CD4-positive, alpha-beta T cell (primary cell): ENCODE results near the gene IFT172. TPM values are rescaled to one million over a fixed set of nuclear protein-coding genes. Genes with fewer than 3 reads are reported as not detected.
A peak's percentile ranks its signal among the peaks of the same experiment; 100 is the strongest.

ENCODE experiments used
- ATAC-seq: fragments of 200-7000 bp; cut with Tn5 transposase; one replicate; pipeline ENCODE4 v1.10.0; 2022; ENCODE audit warnings: mild to moderate bottlenecking; ENCODE audit not compliant: poor library complexity
- CTCF ChIA-PET: fragments of 350-600 bp; sonication (Branson Sonifier 250); formaldehyde crosslinking; loops from one replicate; lab custom pipeline; 2021; ENCODE audit warnings: antibody characterized with exemption, inconsistent platforms; lab: Charles Lee
- POLR2A ChIA-PET: fragments of 350-600 bp; sonication (Branson Sonifier 250); formaldehyde crosslinking; loops from one replicate; lab custom pipeline; 2021; ENCODE audit warnings: antibody characterized with exemption, inconsistent platforms; lab: Charles Lee
- DNase-seq, 14 experiments: peaks; one replicate each; pipeline ENCODE4 v3.0.0-alpha.2; 2013 to 2020; ENCODE audit warnings: mixed read lengths in 2 of 14
- H3K27ac ChIP-seq, 2 donors: one replicate each; pipeline versions ENCODE4 v1.5.1 to v1.7.0; 2013; ENCODE audit warnings: low read length in 2 of 2, low read depth in 1 of 2, mild to moderate bottlenecking in 1 of 2
- H3K27me3 ChIP-seq, 2 experiments: 1 replicate in 1 of 2; 2 replicates in 1 of 2; pipeline versions ENCODE4 v1.6.1 to v1.7.0; 2013; ENCODE audit warnings: low read length in 2 of 2, control low read depth in 1 of 2, mild to moderate bottlenecking in 1 of 2, moderate library complexity in 1 of 2; ENCODE audit not compliant: insufficient read depth in 2 of 2, control insufficient read depth in 1 of 2
- H3K36me3 ChIP-seq: one replicate; pipeline ENCODE4 v1.6.1; 2013; ENCODE audit warnings: low read length, control low read depth; ENCODE audit not compliant: insufficient read depth
- H3K4me1 ChIP-seq: one replicate; pipeline ENCODE4 v1.6.1; 2013; ENCODE audit warnings: low read length, control low read depth; ENCODE audit not compliant: insufficient read depth
- H3K4me3 ChIP-seq: one replicate; pipeline ENCODE4 v1.5.1; 2013; ENCODE audit warnings: mild to moderate bottlenecking, low read length, moderate library complexity
- H3K9me3 ChIP-seq, 2 experiments: 1 replicate in 1 of 2; 2 replicates in 1 of 2; pipeline versions ENCODE4 v1.6.1 to v1.7.0; 2013; ENCODE audit warnings: low read length in 2 of 2, mild to moderate bottlenecking in 2 of 2, control low read depth in 1 of 2, moderate library complexity in 1 of 2; ENCODE audit not compliant: control insufficient read depth in 1 of 2, insufficient read depth in 1 of 2
- H3K27ac Mint-ChIP-seq: one replicate; pipeline ENCODE4 v1.8.0; 2020; ENCODE audit warnings: mixed read lengths
- H3K27me3 Mint-ChIP-seq: one replicate; pipeline ENCODE4 v1.8.0; 2021; ENCODE audit warnings: mixed read lengths
- H3K36me3 Mint-ChIP-seq: one replicate; pipeline ENCODE4 v1.8.0; 2021; ENCODE audit warnings: low read depth, mixed read lengths
- H3K4me1 Mint-ChIP-seq: one replicate; pipeline ENCODE4 v1.8.0; 2021; ENCODE audit warnings: low read depth, mixed read lengths
- H3K4me3 Mint-ChIP-seq: one replicate; pipeline ENCODE4 v1.8.0; 2020; ENCODE audit warnings: mild to moderate bottlenecking, mixed read lengths
- H3K9me3 Mint-ChIP-seq: one replicate; pipeline ENCODE4 v1.8.0; 2020; ENCODE audit warnings: mixed read lengths
- intact Hi-C, 2 experiments: fragments of 100-400 bp; cut with DNase I in 1 of 2; cut with micrococcal nuclease in 1 of 2; formaldehyde crosslinking; loops; one replicate each; pipeline versions ENCODE4 v1.15.1 to v1.9.0; 2023 to 2025; cut with DNase I, micrococcal nuclease
- total RNA-seq, 174 experiments: library from RNA in 2 of 174; stranded (reverse) in 2 of 174; gene quantifications; one replicate each; pipeline ENCODE4 v1.2.3 and lab custom pipeline; 2021 to 2026
- TF ChIP-seq, protein P1 (sequence below): fragments of 200-600 bp; IDR thresholded peaks from one replicate; pipeline ENCODE4 v1.8.0; 2022; ENCODE audit warnings: antibody characterized with exemption, mild to moderate bottlenecking

IFT172 gene
- total RNA-seq, 2 experiments from 2014 or later = 13.3 to 14.4 TPM

DNA sequence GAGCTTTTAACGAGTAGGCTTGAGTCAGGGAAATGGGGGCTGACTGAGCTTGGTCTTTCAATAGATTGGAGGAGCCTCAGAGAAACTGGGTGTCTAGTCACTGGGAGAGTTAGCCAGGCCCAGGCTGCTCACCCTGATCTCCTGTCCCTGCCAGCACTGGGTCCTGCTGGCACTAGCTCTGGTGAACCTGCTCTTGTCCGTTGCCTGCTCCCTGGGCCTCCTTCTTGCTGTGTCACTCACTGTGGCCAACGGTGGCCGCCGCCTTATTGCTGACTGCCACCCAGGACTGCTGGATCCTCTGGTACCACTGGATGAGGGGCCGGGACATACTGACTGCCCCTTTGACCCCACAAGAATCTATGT is 46.6 kb downstream of the IFT172 start:
- DNase-seq (peak in 1 of 14 experiments; percentile 11), ATAC-seq (no peak)
- no peaks in the 10 kb centered on the region for H3K9me3 ChIP-seq
- no peak overlapping the region for H3K4me3 ChIP-seq
- intact Hi-C loops = loop anchor here (1.0 to 5.0 kb wide), 3 partner anchors 44 to 184 kb away; partner anchors contain the start of genes IFT172 (in 2 of the 2), CCDC121 (in 1 of the 2) and GPN1 (in 1 of the 2)
- TF ChIP-seq, protein P1, sequence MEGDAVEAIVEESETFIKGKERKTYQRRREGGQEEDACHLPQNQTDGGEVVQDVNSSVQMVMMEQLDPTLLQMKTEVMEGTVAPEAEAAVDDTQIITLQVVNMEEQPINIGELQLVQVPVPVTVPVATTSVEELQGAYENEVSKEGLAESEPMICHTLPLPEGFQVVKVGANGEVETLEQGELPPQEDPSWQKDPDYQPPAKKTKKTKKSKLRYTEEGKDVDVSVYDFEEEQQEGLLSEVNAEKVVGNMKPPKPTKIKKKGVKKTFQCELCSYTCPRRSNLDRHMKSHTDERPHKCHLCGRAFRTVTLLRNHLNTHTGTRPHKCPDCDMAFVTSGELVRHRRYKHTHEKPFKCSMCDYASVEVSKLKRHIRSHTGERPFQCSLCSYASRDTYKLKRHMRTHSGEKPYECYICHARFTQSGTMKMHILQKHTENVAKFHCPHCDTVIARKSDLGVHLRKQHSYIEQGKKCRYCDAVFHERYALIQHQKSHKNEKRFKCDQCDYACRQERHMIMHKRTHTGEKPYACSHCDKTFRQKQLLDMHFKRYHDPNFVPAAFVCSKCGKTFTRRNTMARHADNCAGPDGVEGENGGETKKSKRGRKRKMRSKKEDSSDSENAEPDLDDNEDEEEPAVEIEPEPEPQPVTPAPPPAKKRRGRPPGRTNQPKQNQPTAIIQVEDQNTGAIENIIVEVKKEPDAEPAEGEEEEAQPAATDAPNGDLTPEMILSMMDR = no peak
- ChIA-PET CTCF (no interaction called here), POLR2A (interaction anchor here (1.0 kb wide), 2 partner anchors 12 to 13 kb away, joined by 3 read pairs; no protein-coding TSS in a partner anchor)
- no peak overlapping the region for H3K27ac ChIP-seq
- Mint-ChIP-seq H3K9me3 (no peaks in the 10 kb centered on the region), H3K36me3 (peaks cover 69% of the 10 kb centered on the region), H3K4me1 (peaks cover 20% of the 10 kb centered on the region), H3K27me3 (no peaks in the 10 kb centered on the region), H3K4me3 (peak overlapping the region; percentile 5), H3K27ac (peak overlapping the region; percentile 61)
- H3K4me1 ChIP-seq = peaks cover 8% of the 10 kb centered on the region
- H3K27me3 ChIP-seq = no peaks in the 10 kb centered on the region
- peaks cover 40% of the 10 kb centered on the region for H3K36me3 ChIP-seq

DNA sequence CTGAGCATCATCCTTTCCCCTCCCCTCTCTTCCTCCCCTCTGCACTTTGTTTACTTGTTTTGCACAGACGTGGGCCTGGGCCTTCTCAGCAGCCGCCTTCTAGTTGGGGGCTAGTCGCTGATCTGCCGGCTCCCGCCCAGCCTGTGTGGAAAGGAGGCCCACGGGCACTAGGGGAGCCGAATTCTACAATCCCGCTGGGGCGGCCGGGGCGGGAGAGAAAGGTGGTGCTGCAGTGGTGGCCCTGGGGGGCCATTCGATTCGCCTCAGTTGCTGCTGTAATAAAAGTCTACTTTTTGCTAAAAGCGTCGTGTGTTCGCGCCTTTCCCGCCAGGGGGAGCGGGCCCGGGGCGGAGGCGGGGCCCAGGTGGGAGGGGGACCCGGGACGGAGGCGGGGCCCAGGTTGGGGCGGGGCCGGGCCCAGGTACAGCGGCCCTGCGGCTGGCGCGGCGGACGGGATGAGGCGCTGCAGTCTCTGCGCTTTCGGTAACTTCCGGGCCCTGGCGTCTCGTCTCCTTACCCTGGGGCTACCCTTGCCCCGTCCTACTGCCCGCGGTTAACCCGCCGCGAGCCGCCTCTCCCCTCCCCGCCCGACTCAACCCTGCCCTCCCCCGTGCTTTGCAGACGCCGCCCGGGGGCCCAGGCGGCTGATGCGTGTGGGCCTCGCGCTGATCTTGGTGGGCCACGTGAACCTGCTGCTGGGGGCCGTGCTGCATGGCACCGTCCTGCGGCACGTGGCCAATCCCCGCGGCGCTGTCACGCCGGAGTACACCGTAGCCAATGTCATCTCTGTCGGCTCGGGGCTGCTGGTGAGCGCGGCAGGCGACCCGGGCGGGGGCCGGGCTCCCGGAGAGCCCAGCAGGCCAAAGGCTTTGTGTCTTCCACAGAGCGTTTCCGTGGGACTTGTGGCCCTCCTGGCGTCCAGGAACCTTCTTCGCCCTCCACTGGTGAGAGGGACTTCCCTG is 47.3 kb downstream of the IFT172 start, which contains the start of gene KRTCAP3:
KRTCAP3 (plus strand) TSS at position 424 of the 962 bp plus-strand sequence; CDS start at position 456, 32 bp downstream.
- ChIA-PET POLR2A (interaction anchor here (1.0 kb wide), 2 partner anchors 12 to 13 kb away, joined by 3 read pairs; no protein-coding TSS in a partner anchor), CTCF (no interaction called here)
- Mint-ChIP-seq H3K9me3 (no peaks in the 10 kb centered on the region), H3K4me1 (peaks cover 20% of the 10 kb centered on the region), H3K27ac (peak within 1 kb of the TSS; percentile 61), H3K36me3 (peaks cover 69% of the 10 kb centered on the region), H3K27me3 (no peaks in the 10 kb centered on the region), H3K4me3 (peak within 1 kb of the TSS; percentile 5)
- Histone ChIP-seq H3K36me3 (peaks cover 46% of the 10 kb centered on the region), H3K27me3 (no peaks in the 10 kb centered on the region), H3K4me3 (no peak within 1 kb of the TSS), H3K9me3 (no peaks in the 10 kb centered on the region), H3K4me1 (peaks cover 8% of the 10 kb centered on the region), H3K27ac (no peak within 1 kb of the TSS)
- intact Hi-C loops = loop anchor here (1.0 to 5.0 kb wide), 3 partner anchors 45 to 185 kb away; partner anchors contain the start of genes IFT172 (in 2 of the 2), CCDC121 (in 1 of the 2) and GPN1 (in 1 of the 2)
- peak; percentile 96 for ATAC-seq
- TF ChIP-seq, protein P1 = peak; percentile 37
- DNase-seq = peak; percentile 45 to 77 (median 60)

DNA sequence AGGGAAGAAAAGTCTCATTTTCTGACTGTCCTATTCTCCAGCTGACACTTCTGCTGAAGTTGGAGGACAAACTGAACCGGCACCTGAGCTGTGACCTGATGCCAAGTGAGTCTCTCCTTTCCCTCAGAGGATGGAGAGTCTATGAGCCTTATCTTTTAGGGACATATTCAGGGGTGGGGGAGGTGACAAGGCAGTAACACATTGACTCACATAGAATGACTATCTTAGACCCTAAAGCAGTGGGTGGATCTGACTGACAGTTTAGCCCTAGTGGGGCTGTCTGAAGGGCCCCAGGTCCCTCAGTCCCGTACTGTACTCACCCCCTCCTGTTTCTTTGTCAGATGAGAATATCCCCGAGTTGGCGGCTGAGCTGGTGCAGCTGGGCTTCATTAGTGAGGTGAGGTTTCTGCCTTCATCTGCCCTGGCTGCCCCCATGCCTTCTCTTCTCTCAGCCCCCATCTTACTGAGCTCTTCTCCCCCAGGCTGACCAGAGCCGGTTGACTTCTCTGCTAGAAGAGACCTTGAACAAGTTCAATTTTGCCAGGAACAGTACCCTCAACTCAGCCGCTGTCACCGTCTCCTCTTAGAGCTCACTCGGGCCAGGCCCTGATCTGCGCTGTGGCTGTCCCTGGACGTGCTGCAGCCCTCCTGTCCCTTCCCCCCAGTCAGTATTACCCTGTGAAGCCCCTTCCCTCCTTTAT is 48.2 kb downstream of the IFT172 start:
- Histone ChIP-seq H3K27me3 (no peaks in the 10 kb centered on the region), H3K9me3 (no peaks in the 10 kb centered on the region), H3K36me3 (peaks cover 55% of the 10 kb centered on the region), H3K4me3 (no peak overlapping the region), H3K4me1 (peaks cover 7% of the 10 kb centered on the region), H3K27ac (no peak overlapping the region)
- Mint-ChIP-seq H3K36me3 (peaks cover 74% of the 10 kb centered on the region), H3K27me3 (no peaks in the 10 kb centered on the region), H3K27ac (peak overlapping the region; percentile 61), H3K9me3 (no peaks in the 10 kb centered on the region), H3K4me1 (peaks cover 20% of the 10 kb centered on the region), H3K4me3 (no peak overlapping the region)
- no peak for DNase-seq
- intact Hi-C loops = loop anchor here in 1 of 2 experiments (5.0 kb wide), 2 partner anchors 46 to 186 kb away; partner anchors contain the start of genes CCDC121, GPN1 and IFT172
- POLR2A ChIA-PET = no interaction called here
- CTCF ChIA-PET = no interaction called here
- TF ChIP-seq, protein P1 = no peak
- ATAC-seq = no peak
